Activated CD4-positive, alpha-beta T cell treated with anti-CD3 and anti-CD28 coated beads, Interleukin-2, amount 50 U/mL, for 16 hours (primary cell): ENCODE measurements around the gene KRI1.

Experiments
- DNase-seq: peaks from one replicate; pipeline ENCODE4 v3.0.0-alpha.2; 2020

The KRI1 gene

DNA sequence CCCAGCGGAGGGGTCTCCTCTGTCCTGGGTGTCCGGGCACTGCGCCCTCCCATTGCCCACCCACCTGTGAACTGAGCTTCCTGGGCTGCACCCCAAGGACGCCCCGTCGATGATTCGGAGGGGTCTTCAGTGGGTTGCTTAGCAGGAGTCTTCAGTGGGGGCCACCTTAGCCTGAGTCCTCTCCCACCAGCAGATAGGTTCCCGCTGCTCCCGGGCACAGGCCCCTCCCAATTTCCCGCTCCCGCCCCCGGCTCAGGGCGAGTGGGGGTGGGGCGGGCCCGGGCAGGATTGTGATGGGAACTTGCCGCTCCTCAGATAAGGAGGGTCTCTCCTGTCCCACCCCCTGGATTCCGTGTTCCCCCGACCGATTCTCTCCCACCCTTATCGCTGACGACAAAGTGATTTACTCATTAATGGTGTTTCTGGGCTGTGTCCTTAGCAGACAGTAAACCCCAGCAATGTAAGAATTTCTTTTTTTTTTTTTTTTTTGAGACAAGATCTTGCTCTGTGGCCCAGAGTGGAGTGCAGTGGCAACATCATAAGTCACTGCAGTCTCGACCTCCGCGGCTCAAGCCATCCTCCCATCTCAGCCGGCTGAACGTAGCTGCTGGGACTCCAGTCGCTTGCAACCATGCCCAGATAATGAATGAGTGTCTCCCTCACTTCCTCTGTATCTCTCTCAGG is 47.9 kb downstream of the KRI1 start:
- no peak for DNase-seq

DNA sequence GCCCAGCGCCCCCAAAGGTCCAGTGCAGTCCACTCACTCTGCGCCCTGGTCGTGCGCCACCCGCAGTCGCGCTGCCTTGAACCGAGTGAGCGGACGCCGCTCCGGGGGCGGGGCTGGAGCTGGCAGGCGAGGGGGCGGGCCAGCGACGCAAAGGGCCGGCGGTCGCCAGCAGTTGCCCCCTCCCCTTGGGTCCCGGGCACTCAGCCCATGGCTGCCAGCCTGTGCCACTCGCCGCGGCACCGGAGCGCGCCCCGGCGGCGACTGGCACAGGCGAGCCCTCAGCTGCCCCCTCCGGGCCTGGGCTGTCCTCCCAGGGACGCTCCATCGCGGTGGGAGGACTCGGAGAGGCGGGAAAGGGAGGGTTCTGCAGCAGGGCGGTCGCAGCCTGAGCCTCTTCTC is 48.5 kb downstream of the KRI1 start, which contains the start of gene S1PR5:
Gene S1PR5 (minus strand): TSS at position 87 of the 399 bp plus-strand sequence. CDS start 2,436 bp downstream, outside the sequence.
- DNase-seq: no peak

DNA sequence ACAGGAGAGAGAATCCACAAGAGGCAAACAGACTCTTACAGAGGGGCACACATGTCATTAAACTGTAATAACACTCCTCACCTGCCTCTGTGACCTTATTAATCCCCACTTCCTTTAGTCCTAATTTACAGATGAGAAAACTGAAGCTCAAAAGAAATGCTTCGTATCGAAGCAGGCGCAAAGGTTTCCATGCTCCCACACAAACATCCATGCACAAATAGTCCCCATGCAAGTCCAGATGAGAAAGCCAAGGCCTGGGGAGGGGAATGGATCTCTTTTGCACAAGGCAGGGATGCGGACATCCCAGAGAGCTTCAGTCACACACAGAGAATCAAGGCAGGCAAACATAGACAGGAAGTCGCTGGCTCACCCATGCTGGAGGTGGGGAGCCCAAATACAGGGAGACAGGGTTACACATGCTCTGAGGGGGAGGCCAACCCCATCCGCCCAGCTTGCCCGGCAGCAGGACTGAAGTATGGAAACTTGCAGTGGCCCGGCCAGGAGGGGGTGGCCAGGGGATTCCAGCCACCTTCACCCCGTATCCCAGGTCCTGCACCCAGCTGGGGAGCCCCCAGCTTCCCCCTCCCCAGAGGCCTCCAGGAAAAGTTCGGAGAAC is 49.0 kb downstream of the KRI1 start:
- DNase-seq: no peak

- no peak for DNase-seq
These were observed 49.8 kb downstream of the KRI1 start for GRCh38 chr19:10516064-10516385.

DNA sequence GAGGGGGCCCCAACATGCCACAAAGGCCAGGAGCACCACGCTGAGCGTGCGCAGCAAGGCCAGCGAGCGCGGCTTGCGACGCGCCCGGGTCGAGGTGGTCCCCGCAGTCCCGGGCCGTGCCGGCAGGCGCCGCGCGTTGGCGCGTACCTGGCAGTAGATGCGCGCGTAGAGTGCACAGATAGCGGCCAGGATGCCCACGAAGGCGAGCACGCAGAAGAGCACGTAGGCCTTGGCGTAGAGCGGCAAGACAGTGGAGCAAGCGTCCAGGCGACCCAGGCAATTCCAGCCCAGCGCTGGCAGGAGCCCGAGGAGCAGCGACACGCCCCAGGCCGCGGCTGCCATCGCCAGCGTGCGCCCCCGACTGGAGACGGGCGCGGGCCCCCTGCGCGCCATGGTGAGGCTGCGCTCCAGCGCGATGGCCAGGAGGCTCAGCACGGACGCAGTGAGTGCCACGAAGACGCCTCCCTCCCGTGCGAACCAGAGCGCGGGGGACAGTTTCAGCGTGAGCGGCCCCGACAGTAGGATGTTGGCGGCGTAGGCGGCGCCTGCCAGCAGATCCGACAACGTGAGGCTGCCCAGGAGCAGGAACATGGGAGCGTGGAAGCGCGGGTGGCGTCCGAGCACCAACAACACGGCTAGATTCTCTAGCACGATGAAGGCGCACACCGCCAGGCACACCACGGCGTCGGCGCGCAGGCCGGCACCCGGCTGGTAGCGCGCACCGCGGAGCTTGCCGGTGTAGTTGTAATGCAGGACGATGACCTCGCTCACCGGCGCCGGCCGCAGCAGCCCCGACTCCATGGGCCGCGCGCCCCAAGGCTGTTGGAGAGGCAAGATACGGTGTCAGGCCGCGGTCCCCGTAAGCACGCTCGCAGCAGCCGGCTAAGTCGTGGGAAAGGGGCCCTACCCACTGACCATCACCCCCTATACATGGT is 51.3 kb downstream of the KRI1 start:
- DNase-seq: peak; percentile 34

GRCh38 chr19:10513223-10513622 is 52.6 kb downstream of the KRI1 start:
- no peak for DNase-seq

- peak; percentile 55 for DNase-seq
These were observed 55.5 kb downstream of the KRI1 start for GRCh38 chr19:10510301-10510802.

DNA sequence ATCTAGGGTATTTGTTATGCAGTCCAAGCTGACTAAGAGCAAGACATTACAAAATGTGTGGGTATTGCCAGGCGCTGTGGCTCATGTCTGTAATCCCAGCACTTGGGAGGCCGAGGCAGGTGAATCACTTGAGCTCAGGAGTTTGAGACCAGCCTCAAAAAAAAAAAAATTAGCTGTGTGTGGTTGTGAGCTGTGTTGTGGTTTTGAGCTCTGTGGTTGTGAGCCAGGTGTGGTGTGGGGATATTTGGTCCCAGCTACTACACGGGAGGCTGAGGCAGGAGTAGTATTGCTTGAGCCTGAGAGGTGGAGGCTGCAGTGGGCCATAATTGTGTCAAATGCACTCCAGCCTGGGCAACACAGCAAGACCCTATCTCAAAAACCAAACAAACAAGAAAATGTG is 57.1 kb downstream of the KRI1 start:
- peak; percentile 45 for DNase-seq

DNA sequence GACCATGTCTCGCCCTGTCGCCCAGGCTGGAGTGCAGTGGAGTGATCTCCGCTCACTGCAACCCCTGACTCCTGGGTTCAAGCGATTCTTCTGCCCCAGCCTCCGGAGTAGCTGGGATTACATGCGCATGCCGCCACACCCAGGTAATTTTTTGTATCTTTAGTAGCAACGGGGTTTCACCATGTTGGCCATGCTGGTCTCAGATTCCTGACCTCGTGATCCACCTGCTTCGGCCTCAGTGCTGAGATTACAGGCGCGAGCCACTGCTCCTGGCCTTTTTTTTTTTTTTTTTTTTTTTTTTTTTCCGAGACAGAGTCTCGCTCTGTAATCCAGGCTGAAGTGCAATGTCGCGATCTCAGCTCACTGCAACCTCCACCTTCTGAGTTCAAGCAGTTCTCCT is 57.8 kb downstream of the KRI1 start:
- DNase-seq: no peak

GRCh38 chr19:10505583-10506229 is 60.1 kb downstream of the KRI1 start:
- DNase-seq: peak; percentile 86
